Placental epithelial cell (primary cell): ENCODE results near the gene MAGEA2. TPM values are rescaled to one million over a fixed set of nuclear protein-coding genes. Genes with fewer than 3 reads are reported as not detected.

Experiments used
- total RNA-seq: library from RNA; depleted of rRNA; stranded (reverse); fragments of >200 nt; gene quantifications from 2 replicates; pipeline ENCODE4 v1.2.3, GENCODE V29; 2012

The MAGEA2 gene, protein sequence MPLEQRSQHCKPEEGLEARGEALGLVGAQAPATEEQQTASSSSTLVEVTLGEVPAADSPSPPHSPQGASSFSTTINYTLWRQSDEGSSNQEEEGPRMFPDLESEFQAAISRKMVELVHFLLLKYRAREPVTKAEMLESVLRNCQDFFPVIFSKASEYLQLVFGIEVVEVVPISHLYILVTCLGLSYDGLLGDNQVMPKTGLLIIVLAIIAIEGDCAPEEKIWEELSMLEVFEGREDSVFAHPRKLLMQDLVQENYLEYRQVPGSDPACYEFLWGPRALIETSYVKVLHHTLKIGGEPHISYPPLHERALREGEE
- not detected in 2 replicates for total RNA-seq

DNA sequence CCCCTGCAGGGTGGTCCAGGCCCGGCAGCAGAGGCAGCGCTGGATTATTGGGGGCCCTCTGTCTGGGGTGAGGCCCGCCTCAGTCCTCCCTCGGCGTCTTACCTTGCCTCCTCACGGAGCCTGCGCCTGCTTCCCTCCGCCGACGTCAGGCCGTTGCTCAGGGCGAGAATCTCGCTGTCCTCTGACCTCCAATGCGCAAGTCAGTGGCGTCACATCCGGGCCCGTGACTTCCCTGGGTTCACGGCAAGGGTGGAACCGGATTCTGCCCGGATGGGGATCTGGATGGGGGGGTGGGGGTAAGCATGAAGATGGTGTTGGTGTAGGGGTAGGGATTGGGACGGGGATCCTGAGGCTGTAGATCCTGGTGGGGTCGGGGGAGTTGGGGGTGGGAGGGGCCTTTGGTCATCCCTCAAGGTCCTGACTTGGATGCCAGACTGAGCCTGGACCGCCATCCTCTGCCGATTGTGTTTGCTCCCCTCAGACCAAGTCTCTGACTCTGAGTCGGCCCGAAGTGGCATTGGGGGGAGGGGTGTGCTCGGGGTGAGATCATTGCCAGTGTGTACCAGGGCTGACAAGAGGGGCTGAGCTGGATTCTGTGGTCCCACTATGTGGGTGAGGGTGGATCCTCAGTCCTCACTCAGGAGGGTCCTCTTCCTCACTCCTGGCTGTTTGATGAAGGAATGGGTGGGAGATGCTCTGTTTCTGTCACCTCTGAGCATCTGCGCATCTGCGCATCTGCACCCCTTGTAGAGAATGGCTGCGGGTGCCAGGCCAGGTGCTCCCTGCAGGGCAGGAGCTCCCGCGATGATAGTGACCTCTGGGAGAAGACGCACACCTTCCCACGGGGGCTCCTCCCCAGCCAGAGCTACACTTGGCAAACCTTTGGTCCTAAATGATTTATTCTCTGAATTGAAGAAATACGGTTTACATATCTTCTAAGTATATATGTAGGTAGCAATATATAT, at the start of gene MAGEA2:
TSS of gene MAGEA2 (minus strand) at position 157 of the 965 bp plus-strand sequence. CDS start 2,479 bp downstream, outside the sequence.

DNA sequence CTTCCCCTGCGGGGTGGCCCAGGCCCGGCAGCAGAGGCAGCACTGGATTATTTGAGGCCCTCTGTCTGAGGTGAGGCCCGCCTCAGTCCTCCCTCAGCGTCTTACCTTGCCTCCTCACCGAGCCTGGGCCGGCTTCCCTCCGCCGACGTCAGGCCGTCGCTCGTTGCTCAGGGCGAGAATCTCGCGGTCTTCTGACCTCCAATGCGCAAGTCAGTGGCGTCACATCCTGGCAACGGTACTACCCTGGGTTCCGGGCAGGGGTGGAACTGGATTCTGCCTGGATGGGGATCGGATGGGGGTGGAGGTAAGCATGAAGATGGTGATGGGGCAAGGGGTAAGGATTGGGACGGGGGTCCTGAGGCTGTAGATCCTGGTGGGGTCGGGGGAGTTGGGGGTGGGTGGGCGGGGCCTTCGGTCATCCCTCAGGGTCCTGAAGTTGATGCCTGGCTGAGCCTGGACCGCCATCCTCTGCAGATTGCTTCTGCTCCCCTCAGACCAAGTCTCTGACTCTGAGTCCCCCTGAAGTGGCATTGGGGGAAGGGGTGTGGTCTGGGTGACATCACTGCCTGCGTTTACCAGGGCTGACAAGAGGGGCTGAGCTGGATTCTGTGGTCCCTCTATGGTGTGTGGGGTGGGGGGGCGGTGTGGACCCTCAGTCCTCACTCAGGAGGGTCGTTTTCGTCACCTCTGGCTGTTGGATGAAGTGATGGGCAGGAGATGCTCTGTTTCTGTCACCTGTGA, 16.1 kb upstream of the MAGEA2 start, which contains the start of gene MAGEA6:
TSS of gene MAGEA6 (minus strand) at position 141 of the 741 bp plus-strand sequence. CDS start 2,039 bp downstream, outside the sequence.

DNA sequence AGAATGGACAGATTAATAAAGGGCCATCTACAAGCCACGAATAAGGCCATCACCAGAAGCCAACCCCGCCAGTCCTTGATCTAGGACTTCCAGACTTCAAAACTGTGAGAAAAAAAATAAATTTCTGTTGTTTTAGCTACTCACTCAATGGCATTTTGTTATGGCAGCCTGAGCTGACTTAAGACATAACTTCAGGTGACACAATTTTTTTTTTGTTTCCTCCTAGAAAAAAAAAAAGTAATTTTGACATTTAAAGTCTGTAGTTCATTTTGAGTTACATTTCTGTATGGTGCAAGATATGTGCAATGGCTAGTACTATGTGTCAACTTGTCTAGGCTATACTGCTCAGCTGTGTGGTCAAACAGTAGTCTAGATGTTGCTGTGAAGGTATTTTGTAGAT, 5.3 kb upstream of the MAGEA2 start, which contains the start of gene CSAG3:
TSS of gene CSAG3 (plus strand) at position 301 of the 400 bp plus-strand sequence.

DNA sequence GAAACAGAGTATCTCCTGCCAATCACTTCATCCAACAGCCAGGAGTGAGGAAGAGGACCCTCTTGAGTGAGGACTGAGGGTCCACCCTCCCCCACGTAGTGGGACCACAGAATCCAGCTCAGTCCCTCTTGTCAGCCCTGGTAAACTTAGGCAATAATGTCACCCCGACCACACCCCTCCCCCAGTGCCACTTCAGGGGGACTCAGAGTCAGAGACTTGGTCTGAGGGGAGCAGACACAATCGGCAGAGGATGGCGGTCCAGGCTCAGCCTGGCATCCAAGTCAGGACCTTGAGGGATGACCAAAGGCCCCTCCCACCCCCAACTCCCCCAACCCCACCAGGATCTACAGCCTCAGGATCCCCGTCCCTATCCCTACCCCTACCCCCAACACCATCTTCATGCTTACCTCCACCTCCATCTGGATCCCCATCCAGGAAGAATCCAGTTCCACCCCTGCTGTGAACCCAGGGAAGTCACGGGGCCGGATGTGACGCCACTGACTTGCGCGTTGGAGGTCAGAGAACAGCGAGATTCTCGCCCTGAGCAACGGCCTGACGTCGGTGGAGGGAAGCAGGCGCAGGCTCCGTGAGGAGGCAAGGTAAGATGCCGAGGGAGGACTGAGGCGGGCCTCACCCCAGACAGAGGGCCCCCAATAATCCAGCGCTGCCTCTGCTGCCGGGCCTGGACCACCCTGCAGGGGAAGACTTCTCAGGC, 20.2 kb downstream of the MAGEA2 start, which contains the start of the genes CSAG1 and MAGEA12:
TSS of gene CSAG1 (minus strand) at position 461 of the 715 bp plus-strand sequence. CDS start 1,261 bp downstream, outside the sequence.
TSS of gene MAGEA12 (plus strand) at position 497 of the 715 bp plus-strand sequence. CDS start 2,405 bp downstream, outside the sequence.

GRCh38 chrX:152713815-152714787, 39.5 kb downstream of the MAGEA2 start, which contains the start of gene MAGEA2B:
Gene MAGEA2B (plus strand): TSS chrX:152714628. CDS start chrX:152717107, 2,479 bp downstream.

DNA sequence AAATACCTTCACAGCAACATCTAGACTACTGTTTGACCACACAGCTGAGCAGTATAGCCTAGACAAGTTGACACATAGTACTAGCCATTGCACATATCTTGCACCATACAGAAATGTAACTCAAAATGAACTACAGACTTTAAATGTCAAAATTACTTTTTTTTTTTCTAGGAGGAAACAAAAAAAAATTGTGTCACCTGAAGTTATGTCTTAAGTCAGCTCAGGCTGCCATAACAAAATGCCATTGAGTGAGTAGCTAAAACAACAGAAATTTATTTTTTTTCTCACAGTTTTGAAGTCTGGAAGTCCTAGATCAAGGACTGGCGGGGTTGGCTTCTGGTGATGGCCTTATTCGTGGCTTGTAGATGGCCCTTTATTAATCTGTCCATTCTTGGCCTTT, 44.5 kb downstream of the MAGEA2 start, which contains the start of gene CSAG2:
TSS of gene CSAG2 (minus strand) at position 101 of the 400 bp plus-strand sequence. CDS start 161 bp downstream, outside the sequence.

Other genes starting within 250 kb of the MAGEA2 start
- gene GABRQ, start 115.9 kb downstream of the MAGEA2 start, total RNA-seq, result under 0.01 TPM in 1 of 2 replicates, not detected in the other
- not detected in 2 replicates for gene MAGEA3, start 55.0 kb downstream of the MAGEA2 start, total RNA-seq
- gene CSAG2, start 44.6 kb downstream of the MAGEA2 start, total RNA-seq, result not detected in 2 replicates
- not detected in 2 replicates for gene MAGEA2B, start 39.2 kb downstream of the MAGEA2 start, total RNA-seq
- not detected in 2 replicates for gene CSAG1, start 20.1 kb downstream of the MAGEA2 start, total RNA-seq
- not detected in 2 replicates for gene MAGEA12, start 20.1 kb downstream of the MAGEA2 start, total RNA-seq
- gene CSAG3, start 5.4 kb upstream of the MAGEA2 start, total RNA-seq, result not detected in 2 replicates
- not detected in 2 replicates for gene MAGEA6, start 15.8 kb upstream of the MAGEA2 start, total RNA-seq
- 34.1 and 37.3 TPM in 2 replicates for gene CETN2, start 76.9 kb upstream of the MAGEA2 start, total RNA-seq
- gene NSDHL, start 77.2 kb upstream of the MAGEA2 start, total RNA-seq, result 8.6 and 22.8 TPM in 2 replicates
- gene ZNF185, start 144.2 kb upstream of the MAGEA2 start, total RNA-seq, result 36.5 and 76.3 TPM in 2 replicates
- not detected in 2 replicates for gene PNMA5, start 240.3 kb upstream of the MAGEA2 start, total RNA-seq